Stimulated activated CD8-positive, alpha-beta memory T cell treated with anti-CD3 and anti-CD28 coated beads, Interleukin-4, amount 100 ng/mL, for 24 hours (primary cell): ENCODE results near the gene SLC35F6.
"Not testable (repeated sequence)": the region's sequence is repeated elsewhere in the genome, so short reads cannot be mapped to it uniquely, and the experiment has no call there.

Source experiments
- DNase-seq: peaks from one replicate; pipeline ENCODE4 v3.0.0-alpha.2; 2020; ENCODE audit warnings: low read depth

SLC35F6 gene

DNA sequence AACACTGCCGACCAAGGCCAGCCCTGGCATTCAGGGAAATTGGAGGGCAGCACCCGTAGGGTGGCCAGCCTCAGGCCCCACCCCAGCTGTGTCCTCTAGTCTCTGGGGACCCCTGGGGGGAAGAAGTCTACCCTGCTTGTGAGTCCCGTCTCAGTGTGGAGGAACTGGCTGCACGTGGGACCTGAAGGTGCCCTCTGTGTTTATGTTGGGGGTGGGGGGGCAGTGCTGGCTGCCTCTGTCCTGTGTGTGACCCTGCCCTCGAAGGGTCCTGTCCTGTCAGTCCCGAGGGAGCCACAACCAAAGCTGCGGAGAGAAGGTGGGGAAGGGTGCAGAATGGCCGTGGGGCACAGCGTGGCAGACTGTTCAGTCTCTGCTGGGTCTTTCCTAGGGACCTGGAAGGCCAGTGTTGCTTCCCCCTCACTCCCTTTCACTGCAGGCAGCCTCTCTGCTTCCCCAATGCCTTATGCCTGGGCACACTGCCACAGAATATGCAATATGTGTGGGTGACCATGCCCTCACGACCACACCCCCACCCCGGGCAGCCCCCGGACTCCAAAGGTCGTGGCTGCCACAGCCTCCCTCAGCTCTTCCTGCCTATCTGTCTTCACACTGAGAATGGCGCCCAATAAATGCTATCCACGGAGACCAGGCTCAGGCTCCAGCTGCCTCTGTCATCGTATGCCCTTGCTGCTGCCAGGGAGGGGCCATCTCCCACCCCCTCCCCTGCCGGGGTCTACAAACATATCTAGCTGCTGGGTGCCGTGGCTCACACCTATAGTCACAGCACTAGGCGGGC lies 33.3 kb upstream of the SLC35F6 start:
- no peak for DNase-seq

DNA sequence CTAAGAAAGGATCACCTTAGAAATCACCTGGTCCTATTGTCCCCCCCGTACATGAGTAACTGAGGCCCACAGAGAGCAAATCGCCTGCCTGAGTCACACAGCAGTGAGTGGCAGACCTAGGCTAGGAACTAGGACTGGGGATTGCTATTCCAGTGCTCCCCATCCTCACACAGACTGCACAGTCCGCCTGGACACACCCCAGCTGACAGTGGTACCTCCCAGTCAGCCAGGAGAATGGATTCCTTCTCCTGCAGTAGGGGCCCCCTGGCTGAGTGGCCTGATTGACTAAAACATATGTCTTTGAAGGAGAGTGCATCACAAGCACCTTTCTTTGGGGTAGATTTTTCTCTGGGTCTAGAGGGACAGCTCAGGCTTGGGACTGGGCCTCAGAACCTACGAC lies 32.4 kb upstream of the SLC35F6 start:
- no peak for DNase-seq

DNA sequence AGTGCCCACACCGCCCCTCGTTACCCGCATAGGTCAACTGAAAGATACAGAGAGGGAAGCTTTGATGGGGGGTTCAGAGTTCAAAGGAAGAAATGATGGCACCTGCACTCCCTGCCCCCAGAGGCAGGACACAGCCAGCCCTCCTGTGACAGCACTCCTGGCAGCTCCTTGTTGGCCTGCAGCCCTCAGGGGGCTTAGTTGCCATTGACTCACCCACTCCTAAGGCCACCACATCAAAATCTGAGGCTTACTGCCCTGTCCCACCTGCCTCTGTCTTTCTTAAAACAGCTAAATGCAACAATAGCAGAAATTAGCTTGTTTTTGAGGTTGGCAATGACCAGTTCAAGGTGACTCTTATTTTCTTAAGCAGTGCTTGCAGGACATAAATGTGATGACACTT lies 31.6 kb upstream of the SLC35F6 start:
- DNase-seq: no peak

DNA sequence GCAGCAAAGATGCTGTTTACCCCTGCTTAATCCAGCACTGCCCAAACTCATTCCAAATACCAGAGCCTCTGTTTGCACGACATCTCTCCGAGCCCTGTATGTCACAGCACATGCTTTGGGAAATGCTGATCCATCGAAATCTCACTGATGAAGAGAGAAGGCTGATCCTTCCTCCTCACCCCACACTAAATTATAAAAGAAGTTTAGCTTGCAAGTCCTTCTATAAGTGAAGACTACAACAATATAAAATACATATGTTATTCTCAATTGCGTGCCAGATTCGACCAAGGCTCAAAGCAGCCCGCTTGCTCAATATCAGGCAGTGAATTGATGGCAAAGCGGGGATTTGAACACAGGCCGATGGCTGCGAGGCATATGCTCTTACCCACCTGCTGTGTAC lies 30.7 kb upstream of the SLC35F6 start:
- DNase-seq: no peak

DNA sequence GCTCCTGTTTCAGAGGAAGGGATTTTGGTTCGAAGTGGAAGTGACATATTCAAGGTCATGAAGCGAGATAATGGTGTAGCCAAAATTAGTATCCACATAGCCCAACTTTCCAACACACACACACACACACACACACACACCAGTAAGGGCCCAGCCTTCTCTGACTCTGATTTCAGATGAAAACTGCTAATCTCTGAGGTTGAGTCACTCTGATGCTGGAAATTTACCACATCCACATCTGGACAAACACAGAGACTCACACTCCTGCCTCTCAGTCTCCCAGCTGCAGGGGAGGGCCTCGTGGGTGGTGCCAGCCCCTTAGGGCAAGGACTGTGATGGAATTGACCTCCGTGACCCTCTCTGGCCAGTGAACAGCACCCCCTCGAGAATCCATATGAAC lies 29.0 kb upstream of the SLC35F6 start:
- DNase-seq: no peak

DNA sequence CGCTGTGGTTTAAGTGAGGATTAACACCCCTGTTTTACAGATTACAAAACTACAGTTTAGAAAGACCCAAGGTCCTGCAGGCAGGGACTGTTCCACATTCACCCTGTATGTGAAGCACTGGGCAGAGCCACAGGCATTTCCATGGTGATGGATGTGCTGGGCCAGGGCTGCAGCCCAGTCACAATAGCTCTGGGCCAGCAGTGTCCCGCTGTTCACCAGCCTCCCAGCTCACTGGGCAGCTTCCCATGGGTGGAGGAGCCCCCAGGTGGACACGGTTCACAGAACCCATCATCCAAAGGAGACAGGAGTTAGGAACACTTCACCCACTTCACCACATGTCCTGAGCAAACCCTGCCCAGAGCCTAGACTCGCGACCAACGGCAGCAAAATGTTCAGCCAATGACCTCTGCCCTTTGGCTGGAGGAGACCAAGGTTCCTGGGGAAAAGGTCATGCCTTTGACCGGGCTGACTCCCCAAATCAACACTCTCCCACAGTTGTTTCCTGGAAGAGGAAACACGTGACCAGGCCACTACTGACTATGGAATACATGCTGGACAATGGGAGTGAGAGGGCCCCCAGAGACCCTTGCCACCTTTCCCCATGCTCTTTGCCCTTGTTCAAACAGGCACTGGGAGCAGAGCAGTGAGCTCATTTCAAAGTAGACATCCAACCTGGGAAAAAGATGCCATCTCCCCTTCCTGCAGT lies 28.0 kb upstream of the SLC35F6 start:
- DNase-seq: no peak

DNA sequence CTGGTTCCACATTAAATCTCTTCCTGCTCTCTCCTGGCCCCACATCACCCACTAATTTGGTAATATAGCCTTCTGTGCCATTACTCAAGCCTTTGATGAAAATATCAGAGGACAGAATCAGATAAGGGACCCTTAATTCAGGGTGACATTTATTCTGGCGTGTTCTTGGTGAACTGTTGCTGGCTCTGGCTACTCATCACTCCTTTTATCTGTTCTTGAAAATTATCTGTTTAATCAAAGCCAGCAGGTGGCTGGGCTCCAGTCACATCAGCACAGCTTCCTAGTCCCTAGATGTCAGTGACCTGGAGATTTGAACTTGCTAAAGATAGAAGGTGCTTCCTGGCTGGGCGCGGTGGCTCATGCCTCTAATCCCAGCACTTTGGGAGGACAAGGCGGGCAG lies 26.9 kb upstream of the SLC35F6 start:
- no peak for DNase-seq

DNA sequence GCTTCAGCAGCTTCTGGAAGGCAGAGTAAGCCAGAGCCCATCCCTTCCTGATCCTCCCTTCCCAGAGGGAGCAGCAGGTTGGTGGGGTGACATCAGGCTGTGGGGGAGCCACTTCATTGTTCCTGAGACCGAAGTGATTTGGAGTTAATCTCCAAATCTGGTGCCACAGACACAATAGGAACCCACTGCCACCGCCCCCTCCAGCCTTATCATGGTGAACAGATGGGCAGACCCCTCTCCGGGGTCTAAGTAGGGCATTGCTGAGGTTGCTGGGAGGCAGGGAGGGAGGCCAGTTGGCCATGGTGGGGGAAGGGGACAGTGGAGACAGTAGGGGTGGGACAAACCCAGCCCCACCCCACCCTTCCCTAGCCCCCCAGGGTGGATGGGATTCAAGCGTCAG lies 25.6 kb upstream of the SLC35F6 start:
- DNase-seq: no peak

DNA sequence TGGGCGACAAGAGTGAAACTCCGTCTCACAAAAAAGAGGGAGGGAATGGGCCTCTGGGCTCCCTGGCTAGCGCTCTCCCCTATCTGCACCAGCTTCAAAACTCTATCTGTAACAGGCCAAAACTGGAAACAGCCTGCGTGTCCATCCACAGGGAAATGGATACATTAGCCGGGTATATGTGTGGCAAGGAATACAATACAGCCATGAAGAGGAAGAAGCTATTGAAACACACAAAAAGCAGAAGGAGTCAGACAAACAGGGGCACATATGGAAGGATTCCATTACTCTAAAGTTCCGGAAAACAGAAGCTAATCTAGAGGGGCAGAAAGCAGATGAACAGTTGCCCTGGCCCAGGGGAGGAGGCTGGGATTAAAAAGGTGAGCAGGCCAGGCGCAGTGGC lies 24.6 kb upstream of the SLC35F6 start:
- DNase-seq: no peak

DNA sequence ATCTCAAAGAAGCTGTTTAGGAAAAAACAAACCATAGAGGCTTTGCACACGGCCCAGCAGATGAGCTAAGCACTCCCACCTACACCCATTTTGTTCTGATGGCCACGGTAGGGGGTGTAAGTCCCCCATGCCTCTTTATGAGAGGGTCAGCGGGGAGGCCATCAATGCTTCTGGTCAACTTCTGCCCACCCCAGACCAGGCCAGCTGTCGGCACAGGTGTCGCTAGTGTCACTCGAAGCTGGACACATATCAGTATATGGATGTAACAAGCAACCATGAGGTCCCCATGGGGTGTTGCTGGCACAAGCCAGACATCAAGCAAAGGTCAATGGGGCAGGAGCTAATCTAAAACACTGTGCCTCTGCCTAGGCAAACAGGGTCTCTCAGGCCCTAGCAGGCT lies 23.7 kb upstream of the SLC35F6 start:
- DNase-seq: no peak

DNA sequence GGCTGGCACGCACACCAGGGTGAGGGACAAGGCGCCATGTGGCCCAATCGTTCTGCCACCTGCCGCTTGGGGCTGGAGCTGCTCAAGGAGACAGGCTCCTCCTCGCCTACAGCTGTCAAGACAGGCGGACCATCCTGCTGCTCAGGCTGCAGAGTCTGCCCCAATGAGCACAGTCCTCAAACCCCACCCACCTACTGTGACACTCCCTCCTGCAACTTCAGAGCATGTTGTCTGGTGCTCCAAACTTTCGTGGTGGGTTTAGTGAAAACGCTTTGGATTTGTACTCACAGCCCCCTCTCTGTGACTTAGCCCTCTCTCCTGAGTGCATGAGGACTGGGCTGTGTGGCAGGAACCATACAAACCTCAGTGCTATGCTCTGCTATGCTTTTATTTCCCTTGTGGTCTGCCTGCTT lies 23.2 kb upstream of the SLC35F6 start:
- DNase-seq: peak; percentile 18

DNA sequence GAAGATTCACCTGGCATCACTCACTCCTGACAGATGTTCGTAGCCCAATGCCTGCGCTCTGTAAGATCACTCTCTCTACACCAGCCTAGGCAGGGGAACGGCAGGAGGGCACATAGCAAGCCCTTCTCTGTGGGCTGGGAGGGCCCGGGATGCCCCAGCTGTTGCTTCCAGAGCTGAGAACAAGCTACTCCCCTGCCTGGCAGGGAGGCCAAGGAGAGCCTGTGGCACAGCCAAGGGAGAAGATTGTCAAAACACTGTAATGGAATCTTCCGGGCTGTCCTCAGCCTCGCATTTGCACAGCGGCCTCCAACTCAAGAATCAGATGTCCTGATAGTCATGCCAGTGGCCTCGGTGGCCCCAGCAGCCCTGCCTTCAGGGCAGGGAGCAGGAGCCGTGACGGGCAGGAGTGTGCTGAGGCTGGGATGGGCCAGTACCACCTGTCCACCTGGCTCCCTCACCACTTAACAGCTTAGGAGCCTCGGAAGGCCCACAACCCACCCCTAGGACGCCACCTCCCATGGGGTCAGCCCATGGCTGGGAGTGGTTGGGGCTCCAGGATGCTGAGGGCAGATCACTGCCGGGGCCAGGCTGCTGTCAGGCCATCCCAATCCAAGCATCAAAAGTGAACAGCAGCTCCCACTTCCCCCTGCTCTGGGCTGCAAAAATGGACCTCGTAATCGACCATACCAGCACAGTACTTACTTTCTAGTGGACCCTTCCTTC lies 21.9 kb upstream of the SLC35F6 start:
- DNase-seq: no peak

DNA sequence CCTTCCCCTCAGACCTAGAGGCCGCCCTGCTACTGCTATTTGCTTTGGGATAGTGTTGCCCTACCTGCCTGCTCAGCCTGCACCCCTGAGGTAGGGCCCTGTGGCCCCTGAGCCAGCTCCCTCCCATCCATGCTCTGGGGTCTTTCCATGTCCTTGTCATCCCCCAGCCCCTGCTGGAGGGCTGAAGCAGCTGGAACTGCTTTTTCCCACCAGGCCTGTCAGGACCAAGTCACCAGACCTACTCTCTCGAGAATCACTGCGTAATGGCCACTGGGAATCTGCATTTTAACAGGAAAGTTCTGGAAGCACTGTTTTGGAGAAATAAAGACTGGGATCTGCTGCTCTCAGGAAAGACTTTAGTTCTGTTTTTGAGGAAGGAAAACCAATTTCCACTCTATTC lies 20.2 kb upstream of the SLC35F6 start:
- DNase-seq: no peak

DNA sequence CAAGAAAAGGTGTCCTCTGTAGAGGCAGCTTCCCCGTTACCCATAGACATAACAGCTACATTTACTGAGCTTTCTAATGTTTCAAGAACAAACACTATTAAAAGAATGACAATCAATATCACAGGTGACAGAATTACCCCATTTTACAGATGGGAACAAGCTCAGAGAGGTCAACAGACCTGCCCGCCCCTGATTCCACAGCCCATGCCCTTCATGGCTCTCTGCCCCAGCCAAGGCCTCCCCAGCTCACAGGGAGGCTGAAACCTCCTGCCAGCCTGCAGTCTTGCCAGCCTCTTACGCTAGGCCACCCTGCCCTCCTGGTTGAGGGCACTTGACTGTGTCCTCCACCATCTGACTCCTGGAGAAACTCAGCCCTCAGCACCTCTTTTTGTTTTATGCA lies 19.1 kb upstream of the SLC35F6 start:
- no peak for DNase-seq

DNA sequence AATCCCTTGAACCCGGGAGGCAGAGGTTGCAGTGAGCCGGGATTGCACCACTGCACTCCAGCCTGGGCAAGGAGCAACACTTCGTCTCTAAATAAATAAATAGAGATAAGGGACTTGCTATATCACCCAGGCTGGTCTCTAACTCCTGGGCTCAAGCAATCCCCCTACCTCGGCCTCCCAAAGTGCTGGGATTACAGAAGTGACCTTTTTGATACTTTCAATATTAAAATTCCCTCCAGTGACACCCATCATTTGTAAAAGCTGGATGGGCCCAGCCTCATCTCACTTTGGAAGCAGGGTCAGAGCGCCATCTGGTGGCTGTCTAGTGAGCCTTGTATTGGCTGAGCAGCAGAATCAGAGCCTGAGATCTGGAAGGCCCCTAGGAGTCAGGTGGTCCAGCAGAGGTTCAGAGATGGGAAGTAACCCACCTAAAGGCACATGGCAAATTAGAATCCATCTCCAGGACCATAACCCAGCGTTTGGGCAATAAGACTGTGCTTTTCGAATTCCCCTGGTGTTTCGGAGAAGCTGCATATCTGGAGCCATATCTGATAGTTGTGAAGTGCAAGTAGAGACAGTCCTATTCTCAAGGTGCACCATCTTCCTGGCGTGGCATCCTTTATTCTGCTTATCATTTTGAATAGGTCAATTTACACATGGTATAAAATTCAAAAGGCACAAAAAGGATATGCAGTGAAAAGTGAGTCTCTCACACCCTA lies 18.3 kb upstream of the SLC35F6 start:
- DNase-seq: peak; percentile 68

DNA sequence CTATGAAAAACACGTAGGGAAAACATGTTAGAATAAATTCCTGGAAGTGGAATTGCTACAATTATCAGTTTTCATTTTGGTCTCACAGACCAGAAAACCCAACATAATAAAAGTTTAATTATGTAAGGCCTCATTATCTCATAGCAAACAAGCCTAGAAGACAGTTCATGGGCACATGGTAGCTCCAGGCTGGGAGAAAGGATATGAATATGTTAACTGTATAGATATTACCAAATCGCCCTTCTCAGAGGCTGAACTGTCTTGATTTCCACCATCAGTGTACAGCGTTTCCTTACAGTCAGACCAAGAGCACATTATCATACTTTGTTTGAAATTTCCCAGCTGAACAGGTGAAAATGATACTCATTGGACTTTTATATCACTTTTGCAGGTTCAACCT lies 17.1 kb upstream of the SLC35F6 start:
- no peak for DNase-seq

DNA sequence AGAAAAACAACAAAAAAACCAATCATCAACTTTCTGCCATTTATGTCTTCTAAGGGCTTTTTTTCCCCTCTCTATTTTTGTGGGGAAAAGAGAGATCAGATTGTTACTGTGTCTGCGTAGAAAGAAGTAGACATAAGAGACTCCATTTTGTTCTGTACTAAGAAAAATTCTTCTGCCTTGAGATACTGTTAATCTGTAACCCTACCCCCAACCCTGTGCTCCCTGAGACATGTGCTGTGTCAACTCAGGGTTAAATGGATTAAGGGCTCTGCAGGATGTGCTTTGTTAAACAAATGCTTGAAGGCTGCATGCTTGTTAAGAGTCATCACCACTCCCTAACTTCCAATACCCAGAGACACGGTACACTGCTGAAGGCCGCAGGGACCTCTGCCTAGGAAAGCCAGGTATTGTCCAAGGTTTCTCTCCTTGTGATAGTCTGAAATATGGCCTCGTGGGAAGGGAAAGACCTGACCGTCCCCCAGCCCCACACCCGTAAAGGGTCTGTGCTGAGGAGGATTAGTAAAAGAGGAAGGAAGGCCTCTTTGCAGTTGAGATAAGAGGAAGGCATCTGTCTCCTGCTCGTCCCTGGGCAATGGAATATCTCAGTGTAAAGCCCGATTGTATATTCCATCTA lies 14.2 kb upstream of the SLC35F6 start:
- not testable (repeated sequence) for DNase-seq

DNA sequence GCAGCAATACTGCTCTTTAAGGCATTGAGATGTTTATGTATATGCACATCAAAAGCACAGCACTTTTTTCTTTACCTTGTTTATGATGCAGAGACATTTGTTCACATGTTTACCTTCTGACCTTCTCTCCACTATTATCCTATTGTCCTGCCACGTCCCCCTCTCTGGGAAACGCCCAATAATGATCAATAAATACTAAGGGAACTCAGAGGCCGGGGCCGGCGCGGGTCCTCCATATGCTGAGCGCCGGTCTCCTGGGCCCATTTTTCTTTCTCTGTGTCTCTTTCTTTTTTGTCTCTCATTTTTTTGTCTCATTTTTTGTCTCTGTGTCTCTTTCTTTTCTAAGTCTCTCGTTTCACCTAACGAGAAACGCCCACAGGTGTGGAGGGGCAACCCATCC lies 13.6 kb upstream of the SLC35F6 start:
- DNase-seq: not testable (repeated sequence)

DNA sequence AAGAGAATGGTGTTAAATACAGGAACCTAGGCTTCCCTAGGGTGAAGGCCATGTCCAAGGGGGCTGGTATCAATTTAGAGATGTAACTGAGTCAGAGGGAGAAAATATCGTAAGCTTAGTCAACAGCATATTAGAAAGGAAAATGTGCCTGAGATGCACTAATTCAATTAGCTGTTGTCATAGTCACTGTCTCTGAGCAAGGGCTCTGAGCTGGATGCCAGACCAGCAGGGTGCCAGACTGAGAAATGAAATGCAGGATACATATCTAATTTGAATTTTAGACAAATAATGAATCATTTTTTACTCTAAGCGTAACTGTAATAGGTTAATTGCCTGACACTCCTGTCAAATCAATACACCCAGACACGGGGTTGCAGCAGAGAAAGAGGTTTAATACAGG lies 11.4 kb upstream of the SLC35F6 start:
- no peak for DNase-seq

DNA sequence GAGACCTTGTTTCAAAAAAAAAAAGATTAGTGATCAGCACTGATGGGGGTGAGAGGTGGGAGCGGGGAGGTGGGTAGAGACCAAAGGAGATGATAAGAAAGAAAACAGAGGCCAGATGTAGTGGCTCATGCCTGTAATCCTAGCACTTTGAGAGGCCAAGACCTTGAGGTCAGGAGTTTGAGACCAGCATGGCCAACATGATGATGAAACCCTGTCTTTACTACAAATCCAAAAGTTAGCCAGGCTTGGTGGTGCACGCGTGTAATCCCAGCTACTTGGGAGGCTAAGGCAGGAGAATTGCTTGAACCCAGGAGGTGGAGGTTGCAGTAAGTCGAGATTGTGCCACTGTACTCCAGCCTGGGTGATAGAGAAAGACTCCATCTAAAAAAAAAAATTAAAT lies 9.5 kb upstream of the SLC35F6 start:
- no peak for DNase-seq

DNA sequence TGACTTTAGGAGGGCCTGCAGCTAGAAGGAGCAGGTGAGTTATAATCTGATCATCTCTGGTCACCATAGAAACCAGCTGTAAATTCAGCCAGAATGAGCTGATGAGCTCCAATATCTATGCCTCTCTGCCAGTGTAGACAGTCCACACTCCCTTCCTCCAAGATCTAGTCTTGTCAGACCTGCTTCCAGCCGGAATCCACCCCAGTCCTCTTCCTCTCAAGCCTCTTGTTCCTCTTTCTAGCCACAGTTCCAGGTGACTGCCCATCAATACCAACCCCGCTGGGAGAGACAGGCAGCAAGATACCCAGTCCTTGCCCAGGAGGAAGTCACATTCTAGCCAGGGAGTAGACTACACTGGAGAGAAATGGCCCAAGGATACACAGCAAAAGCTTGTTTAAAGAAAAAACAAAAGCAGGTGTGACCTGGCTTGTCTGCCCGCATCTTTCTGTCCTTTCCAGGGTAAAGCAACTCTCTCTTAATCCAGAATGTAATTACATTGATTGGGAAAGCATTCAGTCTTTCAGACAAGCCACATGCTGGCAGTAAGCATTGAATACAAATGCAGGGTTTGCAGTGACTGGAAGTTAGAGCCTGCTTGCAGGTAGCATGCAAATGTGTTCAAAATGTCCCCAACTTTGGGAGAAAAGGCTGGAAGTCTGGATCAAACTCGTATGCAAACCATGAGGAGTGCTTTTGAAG lies 9.0 kb upstream of the SLC35F6 start:
- DNase-seq: no peak
